ENCODE data around the gene SASS6.

DNA sequence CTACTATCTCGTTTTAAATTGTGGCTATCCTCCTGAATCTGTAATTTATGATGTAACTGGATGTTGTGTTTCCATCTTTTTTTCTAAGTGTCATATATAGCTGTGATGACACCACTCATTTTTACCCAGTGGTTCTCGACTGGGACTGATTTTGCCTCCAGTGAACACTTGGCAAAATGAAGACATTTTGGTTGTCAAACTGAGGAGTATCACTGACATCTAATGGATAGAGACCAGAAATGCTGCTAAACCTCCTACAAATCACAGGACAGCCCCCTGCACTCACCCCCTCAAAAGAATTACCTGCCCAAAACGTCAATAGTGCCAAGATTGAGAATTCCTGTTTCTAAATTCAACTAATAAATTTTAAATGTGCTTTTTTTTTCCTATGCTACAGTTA, 2.1 kb upstream of the SASS6 start:
- no peak for TF ChIP-seq POLR2AphosphoS5 (IDR thresholded peaks at IDR 0.05; ENCODE audit: low read depth, low read length)
- TF ChIP-seq TAF1 (IDR thresholded peaks at IDR 0.05; ENCODE audit: borderline replicate concordance, insufficient read depth, low read length): no peak
- TF ChIP-seq FOXP2 (optimal IDR thresholded peaks at IDR 0.05; ENCODE audit: borderline replicate concordance, extremely low read depth, extremely low read length, insufficient read depth): no peak
- TF ChIP-seq, protein P1, sequence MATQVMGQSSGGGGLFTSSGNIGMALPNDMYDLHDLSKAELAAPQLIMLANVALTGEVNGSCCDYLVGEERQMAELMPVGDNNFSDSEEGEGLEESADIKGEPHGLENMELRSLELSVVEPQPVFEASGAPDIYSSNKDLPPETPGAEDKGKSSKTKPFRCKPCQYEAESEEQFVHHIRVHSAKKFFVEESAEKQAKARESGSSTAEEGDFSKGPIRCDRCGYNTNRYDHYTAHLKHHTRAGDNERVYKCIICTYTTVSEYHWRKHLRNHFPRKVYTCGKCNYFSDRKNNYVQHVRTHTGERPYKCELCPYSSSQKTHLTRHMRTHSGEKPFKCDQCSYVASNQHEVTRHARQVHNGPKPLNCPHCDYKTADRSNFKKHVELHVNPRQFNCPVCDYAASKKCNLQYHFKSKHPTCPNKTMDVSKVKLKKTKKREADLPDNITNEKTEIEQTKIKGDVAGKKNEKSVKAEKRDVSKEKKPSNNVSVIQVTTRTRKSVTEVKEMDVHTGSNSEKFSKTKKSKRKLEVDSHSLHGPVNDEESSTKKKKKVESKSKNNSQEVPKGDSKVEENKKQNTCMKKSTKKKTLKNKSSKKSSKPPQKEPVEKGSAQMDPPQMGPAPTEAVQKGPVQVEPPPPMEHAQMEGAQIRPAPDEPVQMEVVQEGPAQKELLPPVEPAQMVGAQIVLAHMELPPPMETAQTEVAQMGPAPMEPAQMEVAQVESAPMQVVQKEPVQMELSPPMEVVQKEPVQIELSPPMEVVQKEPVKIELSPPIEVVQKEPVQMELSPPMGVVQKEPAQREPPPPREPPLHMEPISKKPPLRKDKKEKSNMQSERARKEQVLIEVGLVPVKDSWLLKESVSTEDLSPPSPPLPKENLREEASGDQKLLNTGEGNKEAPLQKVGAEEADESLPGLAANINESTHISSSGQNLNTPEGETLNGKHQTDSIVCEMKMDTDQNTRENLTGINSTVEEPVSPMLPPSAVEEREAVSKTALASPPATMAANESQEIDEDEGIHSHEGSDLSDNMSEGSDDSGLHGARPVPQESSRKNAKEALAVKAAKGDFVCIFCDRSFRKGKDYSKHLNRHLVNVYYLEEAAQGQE (IDR thresholded peaks at IDR 0.05; ENCODE audit: insufficient read depth in 1 of 2, low read depth in 2 of 2, low read length in 2 of 2): no peak
